ENCODE results near the gene DCUN1D4. TPM values are rescaled to one million over a fixed set of nuclear protein-coding genes. Genes with fewer than 3 reads are reported as not detected.

The DCUN1D4 gene
- total RNA-seq, 2 experiments from 2014 or later: 24.4 to 30.4 TPM

DNA sequence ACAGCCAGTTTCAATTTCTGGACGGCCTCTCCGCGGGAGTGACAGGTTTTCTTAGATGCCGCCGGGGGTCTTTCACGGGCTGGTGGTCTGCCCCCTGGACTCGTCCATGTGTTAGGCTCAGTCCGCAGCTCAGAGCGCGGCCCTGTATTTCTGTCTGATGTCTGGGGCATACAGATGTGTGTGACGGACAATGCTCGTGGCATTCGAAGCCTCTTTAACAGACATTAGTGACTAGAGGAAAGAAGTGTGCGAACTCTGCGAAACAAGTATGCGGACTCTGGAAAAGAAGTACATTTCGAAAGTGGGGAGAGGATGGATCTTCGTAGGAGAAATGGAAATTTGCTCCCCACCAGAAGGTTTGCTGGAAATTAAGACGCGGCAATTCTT is 793 bp upstream of the DCUN1D4 start:
- peaks cover 16% of the 10 kb centered on the region for H3K4me1 ChIP-seq (ENCODE audit: insufficient read depth, low read length, poor library complexity, severe bottlenecking)
- no peaks in the 10 kb centered on the region for H3K9me3 ChIP-seq (ENCODE audit: low read length)
- peak overlapping the region; percentile 68 for H3K4me3 ChIP-seq (ENCODE audit: low read depth, low read length, poor library complexity, severe bottlenecking)
- H3K36me3 ChIP-seq (ENCODE audit: insufficient read depth, low read length): no peaks in the 10 kb centered on the region
- H3K4me2 ChIP-seq (ENCODE audit: low read length): peak overlapping the region; percentile 72
- DNase-seq (ENCODE audit: low spot score): no peak
- ChIA-PET POLR2A (interaction anchor here (0.7 to 2.1 kb wide), 8 partner anchors 9 to 195 kb away, joined by 3 to 15 read pairs (median 4); partner anchors contain the start of gene SGCB), CTCF (ENCODE audit: unreplicated experiment) (interaction anchor here (0.6 to 1.0 kb wide), 2 partner anchors 114 to 196 kb away, joined by 3 read pairs; partner anchors contain the start of gene SGCB)
- H2AFZ ChIP-seq (ENCODE audit: low read length): peak overlapping the region; percentile 98
- H3K27ac ChIP-seq (ENCODE audit: low read depth, low read length, poor library complexity, severe bottlenecking): no peak overlapping the region
- TF ChIP-seq, protein P1, sequence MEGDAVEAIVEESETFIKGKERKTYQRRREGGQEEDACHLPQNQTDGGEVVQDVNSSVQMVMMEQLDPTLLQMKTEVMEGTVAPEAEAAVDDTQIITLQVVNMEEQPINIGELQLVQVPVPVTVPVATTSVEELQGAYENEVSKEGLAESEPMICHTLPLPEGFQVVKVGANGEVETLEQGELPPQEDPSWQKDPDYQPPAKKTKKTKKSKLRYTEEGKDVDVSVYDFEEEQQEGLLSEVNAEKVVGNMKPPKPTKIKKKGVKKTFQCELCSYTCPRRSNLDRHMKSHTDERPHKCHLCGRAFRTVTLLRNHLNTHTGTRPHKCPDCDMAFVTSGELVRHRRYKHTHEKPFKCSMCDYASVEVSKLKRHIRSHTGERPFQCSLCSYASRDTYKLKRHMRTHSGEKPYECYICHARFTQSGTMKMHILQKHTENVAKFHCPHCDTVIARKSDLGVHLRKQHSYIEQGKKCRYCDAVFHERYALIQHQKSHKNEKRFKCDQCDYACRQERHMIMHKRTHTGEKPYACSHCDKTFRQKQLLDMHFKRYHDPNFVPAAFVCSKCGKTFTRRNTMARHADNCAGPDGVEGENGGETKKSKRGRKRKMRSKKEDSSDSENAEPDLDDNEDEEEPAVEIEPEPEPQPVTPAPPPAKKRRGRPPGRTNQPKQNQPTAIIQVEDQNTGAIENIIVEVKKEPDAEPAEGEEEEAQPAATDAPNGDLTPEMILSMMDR (conservative IDR thresholded peaks at IDR 0.05; ENCODE audit: low read length): no peak
- TF ChIP-seq EZH2phosphoT487 (IDR thresholded peaks at IDR 0.05; ENCODE audit: borderline replicate concordance, low read depth, low read length): no peak
- no peaks in the 10 kb centered on the region for H3K9me2 ChIP-seq (ENCODE audit: insufficient read depth, low read length)
- no TSS peak for BruUV-seq (replicated peaks)
- H4K20me1 ChIP-seq (ENCODE audit: insufficient read depth, low read length): peaks cover 15% of the 10 kb centered on the region; the same call in 1 of the 2 replicates
- peaks cover 31% of the 10 kb centered on the region for H3K79me2 ChIP-seq (ENCODE audit: insufficient read depth, low read depth, low read length)
- intact Hi-C loops (cut with micrococcal nuclease; ENCODE audit: unreplicated experiment): loop anchor here (2.0 to 10.0 kb wide), 2 partner anchors 195 to 1903 kb away; no protein-coding TSS in a partner anchor

DNA sequence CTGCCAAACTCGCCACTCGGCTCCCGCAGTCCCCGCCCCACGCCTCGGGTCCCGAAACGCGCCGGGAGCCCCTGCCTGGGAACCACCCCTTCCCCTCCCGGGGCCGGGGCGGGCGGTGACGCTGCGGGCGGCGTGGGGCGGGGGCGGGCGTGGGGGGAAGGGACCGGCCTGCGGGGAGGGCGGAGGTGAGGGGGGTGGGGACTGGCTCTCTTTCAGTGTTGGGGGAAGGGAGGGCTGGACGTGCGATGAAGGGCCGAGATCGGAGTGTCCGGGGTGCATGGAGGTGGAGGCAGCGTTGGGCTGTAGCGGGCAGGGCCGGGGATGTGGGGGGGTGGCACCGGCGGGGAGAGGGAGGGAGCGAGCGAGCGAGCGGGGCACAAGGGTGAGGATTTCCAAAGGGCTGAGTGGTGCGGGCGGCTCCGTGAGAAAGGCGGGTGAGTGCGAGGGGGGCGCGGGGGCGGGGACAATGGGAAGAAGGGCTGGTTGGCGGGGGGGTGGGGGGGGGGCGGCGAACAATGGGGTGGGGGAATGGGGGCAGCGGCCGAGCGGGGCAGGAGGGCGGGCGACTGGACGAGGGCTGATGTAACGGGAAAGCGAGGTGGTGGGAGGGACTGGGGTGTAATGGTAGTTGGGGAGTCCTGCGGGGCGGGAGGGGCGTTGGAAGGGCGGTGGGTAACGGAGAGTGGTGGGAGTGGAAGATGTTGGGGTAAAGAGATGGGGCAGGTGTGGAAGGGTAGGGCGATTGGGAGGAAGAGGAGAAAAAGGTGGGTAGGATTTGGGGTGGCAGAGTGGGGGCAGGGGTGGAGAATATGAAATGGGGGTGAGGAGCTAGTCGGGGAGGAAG is 578 bp downstream of the DCUN1D4 start:
- peaks cover 33% of the 10 kb centered on the region for H3K79me2 ChIP-seq (ENCODE audit: insufficient read depth, low read depth, low read length)
- H3K4me1 ChIP-seq (ENCODE audit: insufficient read depth, low read length, poor library complexity, severe bottlenecking): peaks cover 16% of the 10 kb centered on the region
- H3K36me3 ChIP-seq (ENCODE audit: insufficient read depth, low read length): no peaks in the 10 kb centered on the region
- DNase-seq (ENCODE audit: low spot score): no peak
- no TSS peak for BruUV-seq (replicated peaks)
- peak overlapping the region; percentile 63 for H3K27ac ChIP-seq (ENCODE audit: low read depth, low read length, poor library complexity, severe bottlenecking)
- H2AFZ ChIP-seq (ENCODE audit: low read length): no peak overlapping the region
- H3K9me3 ChIP-seq (ENCODE audit: low read length): no peaks in the 10 kb centered on the region
- ChIA-PET CTCF (ENCODE audit: unreplicated experiment) (interaction anchor here (0.6 kb wide), 1 partner anchor 9 kb away, joined by 3 read pairs; no protein-coding TSS in a partner anchor), POLR2A (interaction anchor here (1.0 to 2.1 kb wide), 5 partner anchors 9 to 868 kb away, joined by 3 to 15 read pairs (median 4); partner anchors contain the start of gene SGCB)
- H4K20me1 ChIP-seq (ENCODE audit: insufficient read depth, low read length): peaks cover 15% of the 10 kb centered on the region; the same call in 1 of the 2 replicates
- intact Hi-C loops (cut with micrococcal nuclease; ENCODE audit: unreplicated experiment): loop anchor here (2.0 to 10.0 kb wide), 2 partner anchors 193 to 1901 kb away; no protein-coding TSS in a partner anchor
- H3K9me2 ChIP-seq (ENCODE audit: insufficient read depth, low read length): no peaks in the 10 kb centered on the region
- TF ChIP-seq, protein P1 (conservative IDR thresholded peaks at IDR 0.05; ENCODE audit: low read length): no peak
- TF ChIP-seq EZH2phosphoT487 (IDR thresholded peaks at IDR 0.05; ENCODE audit: borderline replicate concordance, low read depth, low read length): no peak
- H3K4me2 ChIP-seq (ENCODE audit: low read length): peak overlapping the region; percentile 88
- peak overlapping the region; percentile 78 for H3K4me3 ChIP-seq (ENCODE audit: low read depth, low read length, poor library complexity, severe bottlenecking)
